Neural cell (in vitro differentiated cells): Measurements from ENCODE around the gene TMEM94. TPM values are rescaled to one million over a fixed set of nuclear protein-coding genes. Genes with fewer than 3 reads are reported as not detected.

Source experiments
- H2AFZ ChIP-seq: fragments of 200-600, 300-800 bp; sonication (generic), shearing (Covaris generic); 2 replicates; pipeline ENCODE4 v1.6.0; 2014; ENCODE audit warnings: low read depth, mild to moderate bottlenecking, antibody characterized with exemption, low read length, moderate library complexity
- H3F3A ChIP-seq: fragments of 200-600 bp; shearing (Covaris generic); 2 replicates; pipeline ENCODE4 v1.6.1; 2016; ENCODE audit warnings: mild to moderate bottlenecking, moderate library complexity, mixed read lengths, antibody characterized with exemption, low read length; ENCODE audit not compliant: insufficient read depth, poor library complexity, severe bottlenecking
- H3K27ac ChIP-seq: fragments of 200-600, 300-800 bp; sonication (generic), shearing (Covaris generic); 2 replicates; pipeline ENCODE4 v1.5.1; 2014; ENCODE audit warnings: mild to moderate bottlenecking, low read length, moderate library complexity
- H3K27me3 ChIP-seq: fragments of 300-800, 200-600 bp; sonication (generic), shearing (Covaris generic); 2 replicates; pipeline ENCODE4 v1.6.0; 2014; ENCODE audit warnings: mild to moderate bottlenecking, low read depth, low read length, moderate library complexity; ENCODE audit not compliant: insufficient read depth
- H3K36me3 ChIP-seq: fragments of 300-800, 200-600 bp; sonication (generic), shearing (Covaris generic); 2 replicates; pipeline ENCODE4 v1.5.1; 2014; ENCODE audit warnings: mild to moderate bottlenecking, antibody characterized with exemption, low read length, moderate library complexity; ENCODE audit not compliant: insufficient read depth
- H3K4me2 ChIP-seq: fragments of 300-800, 200-600 bp; sonication (generic), shearing (Covaris generic); 2 replicates; pipeline ENCODE4 v1.6.0; 2014; ENCODE audit warnings: mild to moderate bottlenecking, low read length
- H3K4me3 ChIP-seq: fragments of 300-800, 200-600 bp; sonication (generic), shearing (Covaris generic); 2 replicates; pipeline ENCODE4 v1.5.1; 2014; ENCODE audit warnings: mild to moderate bottlenecking, low read length, moderate library complexity
- H3K79me2 ChIP-seq: fragments of 200-600 bp; shearing (Covaris generic); replicated peaks from 2 replicates; pipeline ENCODE4 v1.6.0; 2014; ENCODE audit warnings: mild to moderate bottlenecking, low read length, moderate library complexity; ENCODE audit not compliant: insufficient read depth
- H3K9ac ChIP-seq: fragments of 300-800, 200-600 bp; sonication (generic), shearing (Covaris generic); 2 replicates; pipeline ENCODE4 v1.6.1; 2016; ENCODE audit warnings: mild to moderate bottlenecking, low read length, mixed read lengths
- H3K9me2 ChIP-seq: fragments of 200-600 bp; shearing (Covaris generic); 2 replicates; pipeline ENCODE4 v1.6.1; 2016; ENCODE audit warnings: mild to moderate bottlenecking, low read length, mixed read lengths; ENCODE audit not compliant: insufficient read depth
- H3K9me3 ChIP-seq: fragments of 200-600, 300-800 bp; sonication (generic), shearing (Covaris generic); 2 replicates; pipeline ENCODE4 v1.6.1; 2016; ENCODE audit warnings: mild to moderate bottlenecking, mixed run types, low read length, moderate library complexity, mixed read lengths
- H4K20me1 ChIP-seq: fragments of 200-600 bp; shearing (Covaris generic); 2 replicates; pipeline ENCODE4 v1.6.1; 2016; ENCODE audit warnings: mild to moderate bottlenecking, mixed run types; ENCODE audit not compliant: insufficient read depth
- CTCF ChIP-seq: fragments of 450-650 bp; IDR thresholded peaks from 2 replicates; pipeline ENCODE4 v1.5.1; 2014; ENCODE audit warnings: antibody characterized with exemption, mild to moderate bottlenecking, moderate library complexity; ENCODE audit not compliant: poor library complexity, severe bottlenecking
- EP300 ChIP-seq: fragments of 450-650 bp; conservative IDR thresholded peaks from 2 replicates; pipeline ENCODE4 v1.6.1; 2014; ENCODE audit warnings: antibody characterized with exemption, mild to moderate bottlenecking, moderate library complexity; ENCODE audit not compliant: poor library complexity, severe bottlenecking
- EZH2 ChIP-seq: fragments of 200-600, 300-800 bp; shearing (Covaris generic), sonication (generic); IDR thresholded peaks from 2 replicates; pipeline ENCODE4 v1.6.1; 2014; ENCODE audit warnings: antibody characterized with exemption, low read length, borderline replicate concordance, mild to moderate bottlenecking; ENCODE audit not compliant: insufficient read depth, poor library complexity, severe bottlenecking
- MXI1 ChIP-seq: fragments of 450-650 bp; conservative IDR thresholded peaks from 2 replicates; pipeline ENCODE4 v1.6.1; 2014; ENCODE audit warnings: antibody characterized with exemption, mild to moderate bottlenecking; ENCODE audit not compliant: poor library complexity, severe bottlenecking
- RAD21 ChIP-seq: fragments of 450-650 bp; conservative IDR thresholded peaks from 2 replicates; pipeline ENCODE4 v1.6.1; 2014; ENCODE audit warnings: antibody characterized with exemption, mild to moderate bottlenecking, moderate library complexity
- SMC3 ChIP-seq: fragments of 450-650 bp; conservative IDR thresholded peaks from 2 replicates; pipeline ENCODE4 v1.6.1; 2014; ENCODE audit warnings: antibody characterized with exemption, mild to moderate bottlenecking, moderate library complexity; ENCODE audit not compliant: poor library complexity
- TAF1 ChIP-seq: IDR thresholded peaks from 2 replicates; pipeline ENCODE4 v1.6.1; 2012; ENCODE audit warnings: low read depth
- polyA plus RNA-seq: library from polyadenylated mRNA; depleted of rRNA; stranded (reverse); fragments of >200 nt; gene quantifications from 2 replicates; pipeline ENCODE4 v1.2.3, GENCODE V29; 2014
- TF ChIP-seq, protein P1 (sequence below): IDR thresholded peaks from 2 replicates; pipeline ENCODE4 v1.6.1; 2012; ENCODE audit warnings: borderline replicate concordance

TMEM94 gene
- polyA plus RNA-seq, 1 donor from 2014 or later = 37.0 TPM

DNA sequence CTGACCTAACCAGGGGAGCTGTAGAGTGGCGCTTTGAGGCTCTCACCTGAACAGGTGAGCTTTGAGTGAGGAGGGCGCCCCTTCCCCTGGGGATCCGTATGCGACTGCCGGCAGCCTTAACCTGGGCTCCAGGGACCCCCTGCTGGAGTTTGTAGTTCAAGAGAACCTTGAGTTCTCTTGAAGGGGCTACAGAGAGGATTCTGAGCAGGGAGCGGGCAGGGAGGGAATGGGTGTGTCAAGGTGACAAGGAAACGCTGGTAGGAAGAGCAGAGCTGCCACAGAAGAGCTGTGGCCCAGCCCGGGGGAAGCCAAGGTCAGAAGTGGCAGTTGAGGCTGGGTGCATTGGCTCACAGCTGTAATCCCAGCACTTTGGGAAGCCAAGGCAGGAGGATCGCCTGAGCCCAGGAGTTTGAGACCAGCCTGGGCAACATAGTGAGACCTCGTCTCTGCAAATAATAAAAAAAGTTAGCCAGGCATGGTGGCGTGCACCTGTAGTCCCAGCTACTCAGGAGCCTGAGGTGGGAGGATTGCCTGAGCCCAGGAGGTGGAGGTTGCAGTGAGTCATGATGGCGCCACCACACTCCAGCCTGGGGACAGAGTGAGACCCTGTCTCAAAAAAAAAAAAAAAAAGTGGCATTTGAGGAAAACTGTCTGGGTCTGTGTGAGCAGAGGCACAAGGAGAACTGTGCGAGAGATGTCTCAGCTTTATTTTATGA lies 70.3 kb downstream of the TMEM94 start:
- Histone ChIP-seq H4K20me1 (no peaks in the 10 kb centered on the region), H3K9ac (no peak overlapping the region), H3K27me3 (peaks cover 33% of the 10 kb centered on the region), H2AFZ (no peak overlapping the region), H3K79me2 (no peaks in the 10 kb centered on the region), H3K9me2 (no peaks in the 10 kb centered on the region), H3K27ac (no peak overlapping the region), H3K36me3 (no peaks in the 10 kb centered on the region), H3F3A (no peaks in the 10 kb centered on the region), H3K9me3 (no peaks in the 10 kb centered on the region), H3K4me2 (no peak overlapping the region), H3K4me3 (no peak overlapping the region)
- TF ChIP-seq MXI1 (no peak), RAD21 (no peak), TAF1 (no peak), SMC3 (no peak), EZH2 (no peak)

DNA sequence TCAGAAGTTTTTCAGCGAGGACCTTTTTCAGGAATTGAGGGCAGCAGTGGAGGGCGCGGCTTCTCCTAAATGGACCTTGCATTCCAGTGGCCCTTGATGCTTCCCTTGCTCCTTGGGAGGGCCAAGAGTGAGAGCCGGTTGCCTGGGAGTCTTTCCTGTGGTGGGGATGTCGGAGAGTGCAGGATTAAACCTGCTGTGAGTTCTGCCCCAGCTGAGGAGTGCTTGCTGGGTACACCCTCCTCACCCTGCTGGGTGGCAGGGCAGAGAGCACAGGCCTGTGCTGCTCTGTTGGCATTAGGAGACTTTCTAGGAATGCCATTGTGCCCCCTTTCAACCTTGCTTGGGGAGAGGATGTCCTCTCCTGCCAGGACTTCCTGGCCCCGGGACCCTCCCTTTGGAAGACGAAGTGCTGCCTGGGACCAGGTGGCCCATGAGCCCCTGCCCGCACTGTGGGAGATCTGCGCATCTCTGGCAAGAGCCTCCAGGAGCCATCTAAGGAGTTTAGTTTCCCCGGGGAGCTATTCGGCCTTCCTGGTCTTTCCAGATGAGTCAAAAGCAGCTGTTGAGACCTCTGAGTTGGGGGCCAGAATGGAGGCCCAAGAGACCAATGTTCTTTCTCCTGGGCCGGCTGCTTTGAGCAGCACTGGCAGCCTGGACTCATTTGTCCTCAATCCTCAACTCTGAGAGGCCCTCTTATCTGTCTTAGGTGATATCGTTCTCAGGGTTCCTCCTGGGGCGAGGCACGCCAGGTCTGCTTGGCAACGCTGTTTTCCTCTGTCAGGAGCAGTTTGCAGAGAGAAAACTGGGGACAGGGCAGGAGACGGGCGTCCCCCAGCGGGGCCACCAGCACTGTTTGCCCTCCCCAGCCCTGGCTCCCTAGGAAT lies 74.6 kb downstream of the TMEM94 start:
- no peak overlapping the region for H2AFZ ChIP-seq
- no peak overlapping the region for H3K9ac ChIP-seq
- TF ChIP-seq CTCF (no peak), RAD21 (no peak), EP300 (no peak), TAF1 (no peak), SMC3 (no peak), MXI1 (no peak)
- TF ChIP-seq, protein P1, sequence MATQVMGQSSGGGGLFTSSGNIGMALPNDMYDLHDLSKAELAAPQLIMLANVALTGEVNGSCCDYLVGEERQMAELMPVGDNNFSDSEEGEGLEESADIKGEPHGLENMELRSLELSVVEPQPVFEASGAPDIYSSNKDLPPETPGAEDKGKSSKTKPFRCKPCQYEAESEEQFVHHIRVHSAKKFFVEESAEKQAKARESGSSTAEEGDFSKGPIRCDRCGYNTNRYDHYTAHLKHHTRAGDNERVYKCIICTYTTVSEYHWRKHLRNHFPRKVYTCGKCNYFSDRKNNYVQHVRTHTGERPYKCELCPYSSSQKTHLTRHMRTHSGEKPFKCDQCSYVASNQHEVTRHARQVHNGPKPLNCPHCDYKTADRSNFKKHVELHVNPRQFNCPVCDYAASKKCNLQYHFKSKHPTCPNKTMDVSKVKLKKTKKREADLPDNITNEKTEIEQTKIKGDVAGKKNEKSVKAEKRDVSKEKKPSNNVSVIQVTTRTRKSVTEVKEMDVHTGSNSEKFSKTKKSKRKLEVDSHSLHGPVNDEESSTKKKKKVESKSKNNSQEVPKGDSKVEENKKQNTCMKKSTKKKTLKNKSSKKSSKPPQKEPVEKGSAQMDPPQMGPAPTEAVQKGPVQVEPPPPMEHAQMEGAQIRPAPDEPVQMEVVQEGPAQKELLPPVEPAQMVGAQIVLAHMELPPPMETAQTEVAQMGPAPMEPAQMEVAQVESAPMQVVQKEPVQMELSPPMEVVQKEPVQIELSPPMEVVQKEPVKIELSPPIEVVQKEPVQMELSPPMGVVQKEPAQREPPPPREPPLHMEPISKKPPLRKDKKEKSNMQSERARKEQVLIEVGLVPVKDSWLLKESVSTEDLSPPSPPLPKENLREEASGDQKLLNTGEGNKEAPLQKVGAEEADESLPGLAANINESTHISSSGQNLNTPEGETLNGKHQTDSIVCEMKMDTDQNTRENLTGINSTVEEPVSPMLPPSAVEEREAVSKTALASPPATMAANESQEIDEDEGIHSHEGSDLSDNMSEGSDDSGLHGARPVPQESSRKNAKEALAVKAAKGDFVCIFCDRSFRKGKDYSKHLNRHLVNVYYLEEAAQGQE = no peak
- H3K4me3 ChIP-seq = no peak overlapping the region
- no peak overlapping the region for H3K27ac ChIP-seq
- H3K36me3 ChIP-seq = no peaks in the 10 kb centered on the region
- H3K4me2 ChIP-seq = no peak overlapping the region
- no peaks in the 10 kb centered on the region for H3K79me2 ChIP-seq
- H3K27me3 ChIP-seq = peaks cover 15% of the 10 kb centered on the region
- H4K20me1 ChIP-seq = no peaks in the 10 kb centered on the region
- H3K9me3 ChIP-seq = no peaks in the 10 kb centered on the region
- H3F3A ChIP-seq = no peaks in the 10 kb centered on the region
- H3K9me2 ChIP-seq = no peaks in the 10 kb centered on the region
